Progenitor cell of endocrine pancreas (in vitro differentiated cells): ENCODE results near the gene COL4A1. TPM values are rescaled to one million over a fixed set of nuclear protein-coding genes. Genes with fewer than 3 reads are reported as not detected.
A peak's percentile ranks its signal among the peaks of the same experiment; 100 is the strongest.

Experiments
- DNase-seq: peaks from one replicate; pipeline ENCODE4 v3.0.0; 2021; ENCODE audit warnings: low spot score; ENCODE audit not compliant: unreplicated experiment
- H3K27ac Mint-ChIP-seq: 2 replicates; pipeline ENCODE4 v1.8.0; 2021; ENCODE audit warnings: mild to moderate bottlenecking, moderate library complexity, mixed read lengths
- H3K27me3 Mint-ChIP-seq: 2 replicates; pipeline ENCODE4 v1.8.0; 2021; ENCODE audit warnings: mixed read lengths
- H3K36me3 Mint-ChIP-seq: 2 replicates; pipeline ENCODE4 v1.8.0; 2022; ENCODE audit warnings: mixed read lengths; ENCODE audit not compliant: insufficient read depth
- H3K4me1 Mint-ChIP-seq: 2 replicates; pipeline ENCODE4 v1.8.0; 2021; ENCODE audit warnings: low read depth, mixed read lengths
- H3K4me3 Mint-ChIP-seq: 2 replicates; pipeline ENCODE4 v1.8.0; 2021; ENCODE audit warnings: low read depth, mild to moderate bottlenecking, moderate library complexity, mixed read lengths
- H3K9me3 Mint-ChIP-seq: 2 replicates; pipeline ENCODE4 v1.8.0; 2021; ENCODE audit warnings: low read depth, mixed read lengths
- total RNA-seq: library from RNA; stranded (reverse); gene quantifications from 2 replicates; pipeline ENCODE4 v1.2.1, GENCODE V29; 2021
- TF ChIP-seq, protein P1 (sequence below): fragments of 200-600 bp; sonication (generic); IDR thresholded peaks from one replicate; pipeline ENCODE4 v1.5.0; 2021; ENCODE audit warnings: antibody characterized with exemption, mild to moderate bottlenecking; ENCODE audit not compliant: unreplicated experiment

COL4A1 gene
- total RNA-seq, 1 donor from 2014 or later, result 81.3 TPM

- Mint-ChIP-seq H3K27ac (no peak overlapping the region), H3K9me3 (no peaks in the 10 kb centered on the region), H3K27me3 (no peaks in the 10 kb centered on the region), H3K4me3 (no peak overlapping the region), H3K36me3 (peaks cover 2% of the 10 kb centered on the region), H3K4me1 (peaks cover 13% of the 10 kb centered on the region)
- TF ChIP-seq, protein P1, sequence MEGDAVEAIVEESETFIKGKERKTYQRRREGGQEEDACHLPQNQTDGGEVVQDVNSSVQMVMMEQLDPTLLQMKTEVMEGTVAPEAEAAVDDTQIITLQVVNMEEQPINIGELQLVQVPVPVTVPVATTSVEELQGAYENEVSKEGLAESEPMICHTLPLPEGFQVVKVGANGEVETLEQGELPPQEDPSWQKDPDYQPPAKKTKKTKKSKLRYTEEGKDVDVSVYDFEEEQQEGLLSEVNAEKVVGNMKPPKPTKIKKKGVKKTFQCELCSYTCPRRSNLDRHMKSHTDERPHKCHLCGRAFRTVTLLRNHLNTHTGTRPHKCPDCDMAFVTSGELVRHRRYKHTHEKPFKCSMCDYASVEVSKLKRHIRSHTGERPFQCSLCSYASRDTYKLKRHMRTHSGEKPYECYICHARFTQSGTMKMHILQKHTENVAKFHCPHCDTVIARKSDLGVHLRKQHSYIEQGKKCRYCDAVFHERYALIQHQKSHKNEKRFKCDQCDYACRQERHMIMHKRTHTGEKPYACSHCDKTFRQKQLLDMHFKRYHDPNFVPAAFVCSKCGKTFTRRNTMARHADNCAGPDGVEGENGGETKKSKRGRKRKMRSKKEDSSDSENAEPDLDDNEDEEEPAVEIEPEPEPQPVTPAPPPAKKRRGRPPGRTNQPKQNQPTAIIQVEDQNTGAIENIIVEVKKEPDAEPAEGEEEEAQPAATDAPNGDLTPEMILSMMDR, result no peak
- DNase-seq, result no peak
Observed at GRCh38 chr13:110332750-110333149, 25.8 kb upstream of the COL4A1 start.

DNA sequence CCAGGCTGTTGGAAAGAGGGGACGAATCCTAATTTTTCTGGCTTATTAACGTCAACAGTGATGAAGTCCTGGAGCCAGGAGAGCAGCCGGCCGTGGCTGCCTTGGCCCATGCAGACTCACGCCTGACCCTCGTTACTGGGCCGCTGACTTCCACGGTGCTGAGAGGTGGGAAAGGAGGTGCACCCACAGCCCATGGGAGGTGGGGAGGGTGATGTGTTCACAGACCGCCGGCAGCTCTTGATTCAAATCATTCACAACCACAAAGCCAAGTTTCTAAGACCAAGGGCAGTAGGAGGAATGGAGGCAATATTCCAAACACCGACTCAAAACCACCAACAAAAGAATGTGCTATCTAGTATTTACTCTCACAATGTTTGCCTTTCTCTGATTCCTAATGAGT, 24.4 kb upstream of the COL4A1 start:
- Mint-ChIP-seq H3K27ac (peak overlapping the region; percentile 50), H3K36me3 (peaks cover 2% of the 10 kb centered on the region), H3K4me3 (no peak overlapping the region), H3K27me3 (peaks cover 3% of the 10 kb centered on the region), H3K4me1 (peaks cover 23% of the 10 kb centered on the region), H3K9me3 (no peaks in the 10 kb centered on the region)
- DNase-seq, result no peak
- TF ChIP-seq, protein P1, result no peak

- no peak for DNase-seq
- TF ChIP-seq, protein P1, result no peak
- Mint-ChIP-seq H3K27me3 (peaks cover 3% of the 10 kb centered on the region), H3K9me3 (no peaks in the 10 kb centered on the region), H3K27ac (no peak overlapping the region), H3K4me1 (peaks cover 25% of the 10 kb centered on the region), H3K36me3 (peaks cover 2% of the 10 kb centered on the region), H3K4me3 (no peak overlapping the region)
Observed at GRCh38 chr13:110330491-110331011, 23.6 kb upstream of the COL4A1 start.

- TF ChIP-seq, protein P1, result no peak
- Mint-ChIP-seq H3K4me1 (peaks cover 25% of the 10 kb centered on the region), H3K27me3 (peaks cover 3% of the 10 kb centered on the region), H3K36me3 (peaks cover 2% of the 10 kb centered on the region), H3K27ac (no peak overlapping the region), H3K9me3 (no peaks in the 10 kb centered on the region), H3K4me3 (no peak overlapping the region)
- DNase-seq, result no peak
Observed at GRCh38 chr13:110329798-110330461, 23.0 kb upstream of the COL4A1 start.

- Mint-ChIP-seq H3K4me3 (no peak overlapping the region), H3K27me3 (peaks cover 3% of the 10 kb centered on the region), H3K36me3 (peaks cover 2% of the 10 kb centered on the region), H3K27ac (no peak overlapping the region), H3K9me3 (no peaks in the 10 kb centered on the region), H3K4me1 (peaks cover 25% of the 10 kb centered on the region)
- DNase-seq, result no peak
- TF ChIP-seq, protein P1, result no peak
Observed at GRCh38 chr13:110329258-110329657, 22.3 kb upstream of the COL4A1 start.
